Stomach (tissue), 9 donors: ENCODE results near the gene SLC18B1. TPM values are rescaled to one million over a fixed set of nuclear protein-coding genes. Genes with fewer than 3 reads are reported as not detected.

Source experiments
- DNase-seq, 2 donors: peaks; one replicate each; pipeline versions ENCODE4 v3.0.0 to v3.0.0-alpha.2; 2013 to 2019
- H3K27ac ChIP-seq, 5 donors: fragments of 200-600 bp in 4 of 5; sonication (generic) in 4 of 5; one replicate each; pipeline ENCODE4 v1.5.1; 2013 to 2019; ENCODE audit warnings: mild to moderate bottlenecking in 1 of 5, moderate library complexity in 1 of 5
- H3K27me3 ChIP-seq, 3 donors: fragments of 200-600 bp; sonication (generic); one replicate each; pipeline ENCODE4 v1.5.1; 2017 to 2019; ENCODE audit warnings: mixed run types in 1 of 3
- H3K36me3 ChIP-seq, 4 donors: fragments of 200-600 bp; sonication (generic); 1 replicate in 3 of 4; 2 replicates in 1 of 4; pipeline ENCODE4 v1.5.1; 2016 to 2019
- H3K4me1 ChIP-seq, 4 donors: fragments of 200-600 bp; sonication (generic); one replicate each; pipeline ENCODE4 v1.5.1; 2016 to 2019
- H3K4me3 ChIP-seq, 4 donors: fragments of 200-600 bp; sonication (generic) in 3 of 4; one replicate each; pipeline ENCODE4 v1.5.1; 2016 to 2019; ENCODE audit warnings: mild to moderate bottlenecking in 1 of 4
- H3K9me3 ChIP-seq, 4 donors: fragments of 200-600 bp; sonication (generic); one replicate each; pipeline ENCODE4 v1.5.1; 2016 to 2019
- CTCF ChIP-seq, 7 experiments: fragments of 450-650 bp in 4 of 7; fragments of 200-600 bp in 3 of 7; sonication (generic) in 3 of 7; IDR thresholded peaks; one replicate each; pipeline ENCODE4 v1.5.1; 2016 to 2019; ENCODE audit warnings: antibody characterized with exemption in 7 of 7, control low read depth in 2 of 7, mild to moderate bottlenecking in 1 of 7
- EP300 ChIP-seq: sonication (generic); formaldehyde crosslinking; IDR thresholded peaks from one replicate; pipeline ENCODE4 v1.6.1; 2017; ENCODE audit warnings: antibody characterized with exemption
- POLR2A ChIP-seq, 4 donors: fragments of 450-650 bp; IDR thresholded peaks; one replicate each; pipeline ENCODE4 v1.6.1; 2016; ENCODE audit warnings: antibody characterized with exemption in 4 of 4, control low read depth in 2 of 4, mild to moderate bottlenecking in 1 of 4, moderate library complexity in 1 of 4
- POLR2AphosphoS5 ChIP-seq, 3 donors: sonication (generic); formaldehyde crosslinking; IDR thresholded peaks; one replicate each; pipeline ENCODE4 v1.6.1; 2016; ENCODE audit warnings: antibody characterized with exemption in 3 of 3
- WGBS, 5 donors: extraction: QIAGEN DNeasy Blood & Tissue Kit in 3 of 5; methylation state at CpG; one replicate each; pipeline versions ENCODE4 v1.1.5 to v1.1.7; 2013 to 2018; 5-methylcytosine and 5-hydroxymethylcytosine counted together
- intact Hi-C: fragments of 100-400 bp; cut with DNase I; formaldehyde crosslinking; loops from one replicate; pipeline ENCODE4 v1.15.1; 2023; ENCODE audit warnings: low total_unique reads
- polyA plus RNA-seq, 3 donors: library from polyadenylated mRNA; stranded (reverse); fragments of 200-250 nt; gene quantifications; one replicate each; pipeline ENCODE4 v1.2.3, GENCODE V29; 2013
- small RNA-seq, 4 donors: library from RNA; depleted of rRNA; stranded (forward); fragments of <200 nt; gene quantifications; one replicate each; pipeline ENCODE3, GENCODE V24; 2016
- total RNA-seq, 5 donors: library from RNA; depleted of rRNA; stranded (reverse); fragments of >200 nt; gene quantifications; one replicate each; pipeline versions ENCODE4 v1.1.0 to v1.2.3, GENCODE V29; 2014 to 2016
- donor health status: healthy with polysubstance abuse.
- donor health status: Bipolar disorder and iron deficiency.
- donor health status: healthy.

Gene SLC18B1
- total and polyA plus RNA-seq, 8 donors, result 0.29 to 31.2 (median 10.7) TPM

GRCh38 chr6:132726608-132726975, 71.8 kb downstream of the SLC18B1 start:
- H3K27ac ChIP-seq, result peak overlapping the region in 3 of 5 donors; percentile 54 to 78 (median 69)
- peaks cover 0 to 3% (median 0%) of the 10 kb centered on the region in 4 donors for H3K36me3 ChIP-seq
- intact Hi-C loops, result no loop called here
- TF ChIP-seq POLR2A (IDR thresholded peaks at IDR 0.05) (no peak), CTCF (IDR thresholded peaks at IDR 0.05) (no peak), POLR2AphosphoS5 (IDR thresholded peaks at IDR 0.05) (no peak)
- H3K4me1 ChIP-seq, result peaks cover 0 to 33% (median 4%) of the 10 kb centered on the region in 4 donors
- no peaks in the 10 kb centered on the region for H3K9me3 ChIP-seq
- WGBS, 5 donors, result 37 to 66% (median 46%) methylated on average over 4 of the region's 4 CpGs
- no peak for DNase-seq
- no peaks in the 10 kb centered on the region for H3K27me3 ChIP-seq
- H3K4me3 ChIP-seq, result no peak overlapping the region

- peaks cover 0 to 3% (median 0%) of the 10 kb centered on the region in 4 donors for H3K36me3 ChIP-seq
- no peaks in the 10 kb centered on the region for H3K27me3 ChIP-seq
- peaks cover 0 to 28% (median 2%) of the 10 kb centered on the region in 4 donors for H3K4me1 ChIP-seq
- H3K9me3 ChIP-seq, result no peaks in the 10 kb centered on the region
- no peak overlapping the region for H3K4me3 ChIP-seq
- intact Hi-C loops, result no loop called here
- TF ChIP-seq EP300 (no peak), POLR2A (IDR thresholded peaks at IDR 0.05) (no peak), CTCF (IDR thresholded peaks at IDR 0.05) (no peak), POLR2AphosphoS5 (IDR thresholded peaks at IDR 0.05) (no peak)
- H3K27ac ChIP-seq, result peak overlapping the region in 2 of 5 donors; percentile 54 to 69
- no peak for DNase-seq
- whole genome bisulfite sequencing, 5 donors, result 21 to 48% (median 37%) methylated on average over 6 of the region's 6 CpGs
Observed at GRCh38 chr6:132725947-132726607, 72.4 kb downstream of the SLC18B1 start.

DNA sequence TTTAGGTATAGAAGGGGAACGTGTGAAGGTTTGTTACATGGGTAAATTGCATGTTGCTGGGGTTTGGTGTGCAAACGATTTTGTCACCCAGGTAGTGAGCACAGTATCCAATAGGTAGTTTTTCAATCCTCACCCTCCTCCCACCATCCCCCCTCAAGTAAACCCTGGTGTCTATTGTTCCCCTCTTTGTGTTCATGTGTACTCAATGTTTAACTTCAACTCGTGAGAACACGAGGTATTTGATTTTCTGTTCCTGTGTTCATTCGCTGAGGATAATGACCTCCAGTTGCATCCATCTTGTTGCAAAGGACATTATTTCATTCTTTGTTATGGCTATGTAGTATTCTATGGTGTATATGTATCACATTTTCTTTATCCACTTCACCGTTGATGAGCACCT, 73.0 kb downstream of the SLC18B1 start:
- Histone ChIP-seq H3K36me3 (peaks cover 0 to 3% (median 0%) of the 10 kb centered on the region in 4 donors), H3K4me3 (no peak overlapping the region), H3K4me1 (peaks cover 0 to 24% (median 0%) of the 10 kb centered on the region in 4 donors), H3K9me3 (no peaks in the 10 kb centered on the region), H3K27me3 (no peaks in the 10 kb centered on the region), H3K27ac (peak overlapping the region in 2 of 5 donors; percentile 54 to 69)
- TF ChIP-seq EP300 (no peak), CTCF (IDR thresholded peaks at IDR 0.05) (no peak), POLR2AphosphoS5 (IDR thresholded peaks at IDR 0.05) (no peak), POLR2A (IDR thresholded peaks at IDR 0.05) (no peak)
- intact Hi-C loops, result no loop called here
- 32 to 76% (median 47%) methylated on average over 6 of the region's 6 CpGs for WGBS, 5 donors
- no peak for DNase-seq

DNA sequence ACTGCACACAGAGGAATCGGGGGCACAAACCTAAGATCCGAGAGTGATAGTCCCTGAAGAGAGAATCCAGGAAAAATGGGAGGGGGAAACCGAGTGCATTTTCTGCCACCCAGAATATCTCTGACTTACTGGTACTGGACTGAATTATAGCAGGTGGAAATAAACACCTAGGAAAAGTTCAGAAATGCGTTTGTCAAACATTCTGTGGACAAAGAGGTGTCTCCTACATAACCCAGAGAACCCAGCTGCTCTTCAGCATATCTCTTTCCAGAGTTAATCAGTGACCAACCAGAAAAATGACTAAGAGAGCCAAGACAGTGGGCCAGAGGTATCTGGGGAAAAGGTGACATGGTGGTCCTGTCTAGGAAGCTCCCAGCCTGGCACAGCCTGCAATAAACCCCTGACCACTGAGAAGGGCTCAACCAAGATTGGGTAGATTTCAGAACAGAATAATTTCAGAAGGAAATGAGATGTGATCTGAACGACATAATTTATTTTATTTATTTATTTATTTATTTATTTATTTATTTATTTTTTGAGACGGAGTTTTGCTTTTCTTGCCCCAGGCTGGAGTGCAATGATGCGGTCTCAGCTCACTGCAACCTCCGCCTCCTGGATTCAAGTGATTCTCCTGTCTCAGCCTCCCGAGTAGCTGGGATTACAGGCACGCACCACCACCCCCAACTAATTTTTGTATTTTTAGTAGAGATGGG, 78.5 kb downstream of the SLC18B1 start:
- WGBS, 5 donors, result 84 to 94% (median 88%) methylated on average over 10 of the region's 10 CpGs
- Histone ChIP-seq H3K27ac (no peak overlapping the region), H3K9me3 (no peaks in the 10 kb centered on the region), H3K4me1 (peaks cover 0 to 12% (median 5%) of the 10 kb centered on the region in 4 donors), H3K36me3 (peaks cover 0 to 3% (median 0%) of the 10 kb centered on the region in 4 donors), H3K27me3 (no peaks in the 10 kb centered on the region), H3K4me3 (no peak overlapping the region)
- intact Hi-C loops, result no loop called here
- TF ChIP-seq EP300, result no peak
- peak in 1 of 2 donors; percentile 30 for DNase-seq

Small RNA genes lying within 50 kb of the gene (small RNA-seq; reads per million reads assigned to genes)
- gene SNORA33 (13.9 to 21.3 (median 16.1) reads per million in 4 donors), gene SNORD100 (1,733 to 12,174 (median 5,193) reads per million in 4 donors), gene SNORD101 (5,584 to 13,083 (median 7,303) reads per million in 4 donors)

Other genes with a start within 250 kb of the SLC18B1 start
- not detected for gene TAAR8, start 246.0 kb downstream of the SLC18B1 start, total RNA-seq
- gene TAAR8, start 246.0 kb downstream of the SLC18B1 start, polyA plus RNA-seq, result not detected
- not detected for gene TAAR6, start 228.3 kb downstream of the SLC18B1 start, total RNA-seq
- not detected for gene TAAR6, start 228.3 kb downstream of the SLC18B1 start, polyA plus RNA-seq
- gene TAAR5, start 208.9 kb downstream of the SLC18B1 start, total RNA-seq, result not detected
- gene TAAR5, start 208.9 kb downstream of the SLC18B1 start, polyA plus RNA-seq, result not detected
- gene TAAR2, start 174.4 kb downstream of the SLC18B1 start, total RNA-seq, result not detected
- not detected for gene TAAR2, start 174.4 kb downstream of the SLC18B1 start, polyA plus RNA-seq
- gene TAAR1, start 139.5 kb downstream of the SLC18B1 start, total RNA-seq, result 1 to 10 TPM in 1 of 5 donors, not detected in 4; 2.8 TPM
- gene TAAR1, start 139.5 kb downstream of the SLC18B1 start, polyA plus RNA-seq, result not detected
- 10 to 100 TPM in 1 of 5 donors, 1 to 10 TPM in 3, not detected in 1; 2.3 to 52.2 (median 3.3) TPM for gene VNN1, start 84.6 kb downstream of the SLC18B1 start, total RNA-seq
- gene VNN1, start 84.6 kb downstream of the SLC18B1 start, polyA plus RNA-seq, result 1 to 10 TPM; 1.1 to 1.4 (median 1.2) TPM
- gene VNN2, start 40.7 kb downstream of the SLC18B1 start, total RNA-seq, result 1 to 10 TPM in 3 of 5 donors, under 1 TPM in 1, not detected in 1; 0.45 to 9.5 (median 3.3) TPM
- gene VNN2, start 40.7 kb downstream of the SLC18B1 start, polyA plus RNA-seq, result 1 to 10 TPM; 1.4 to 6.1 (median 3.7) TPM
- 1,000 to 10,000 TPM in 1 of 5 donors, 100 to 1,000 TPM in 4; 256 to 1,823 (median 908) TPM for gene RPS12, start 15.9 kb upstream of the SLC18B1 start, total RNA-seq
- gene RPS12, start 15.9 kb upstream of the SLC18B1 start, polyA plus RNA-seq, result 1,000 to 10,000 TPM; 3,295 to 4,053 (median 3,686) TPM